PC-9 (cell line): ENCODE results near the gene MYH3.

Experiments used
- EZH2 ChIP-seq: fragments of 200-600 bp; sonication (generic); IDR thresholded peaks from 2 replicates; pipeline ENCODE4 v1.8.0; 2017; ENCODE audit warnings: antibody characterized with exemption, low read depth
- TF ChIP-seq, protein P1 (sequence below): fragments of 200-600 bp; sonication (generic); conservative IDR thresholded peaks from 2 replicates; pipeline ENCODE4 v1.6.1; 2017; ENCODE audit warnings: mixed run types, antibody characterized with exemption, mild to moderate bottlenecking, moderate library complexity

DNA sequence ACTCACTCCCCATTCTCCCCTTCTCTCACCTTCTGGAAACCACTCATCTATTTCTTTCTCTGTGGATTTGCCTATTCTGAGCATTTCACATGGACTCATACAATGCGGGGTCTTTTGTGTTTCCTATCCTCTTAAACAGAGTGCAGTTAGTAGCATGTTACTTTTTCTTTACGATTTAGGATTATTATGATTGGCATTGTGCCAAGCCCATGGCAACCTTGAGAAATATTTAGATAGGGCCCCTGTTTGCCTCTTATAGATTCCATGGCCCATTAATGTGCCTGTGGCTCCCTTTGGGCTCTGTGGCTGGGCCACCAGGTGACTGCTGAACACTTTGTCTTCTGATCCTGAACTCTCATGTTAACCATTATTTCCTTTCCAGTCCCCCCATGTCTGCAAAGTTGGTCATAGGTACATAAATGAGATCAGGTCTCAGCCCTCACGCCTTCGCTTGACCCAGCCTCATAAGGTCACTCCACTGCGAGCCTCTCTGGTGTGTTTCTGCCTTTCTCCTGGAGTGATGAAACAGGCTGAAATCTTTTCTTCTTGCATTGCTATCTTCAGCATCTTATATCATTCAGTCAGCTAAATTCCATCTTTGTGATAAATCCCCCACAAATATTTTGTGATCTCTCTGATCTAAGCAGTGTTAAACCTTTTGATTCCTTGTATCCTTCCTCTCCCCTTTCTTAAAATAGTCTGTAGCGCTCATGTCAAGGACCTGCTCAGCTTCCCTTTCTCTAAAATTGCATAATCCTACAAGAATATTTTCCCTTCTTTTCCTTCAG is 44.0 kb downstream of the MYH3 start:
- no peak for TF ChIP-seq EZH2
- TF ChIP-seq, protein P1, sequence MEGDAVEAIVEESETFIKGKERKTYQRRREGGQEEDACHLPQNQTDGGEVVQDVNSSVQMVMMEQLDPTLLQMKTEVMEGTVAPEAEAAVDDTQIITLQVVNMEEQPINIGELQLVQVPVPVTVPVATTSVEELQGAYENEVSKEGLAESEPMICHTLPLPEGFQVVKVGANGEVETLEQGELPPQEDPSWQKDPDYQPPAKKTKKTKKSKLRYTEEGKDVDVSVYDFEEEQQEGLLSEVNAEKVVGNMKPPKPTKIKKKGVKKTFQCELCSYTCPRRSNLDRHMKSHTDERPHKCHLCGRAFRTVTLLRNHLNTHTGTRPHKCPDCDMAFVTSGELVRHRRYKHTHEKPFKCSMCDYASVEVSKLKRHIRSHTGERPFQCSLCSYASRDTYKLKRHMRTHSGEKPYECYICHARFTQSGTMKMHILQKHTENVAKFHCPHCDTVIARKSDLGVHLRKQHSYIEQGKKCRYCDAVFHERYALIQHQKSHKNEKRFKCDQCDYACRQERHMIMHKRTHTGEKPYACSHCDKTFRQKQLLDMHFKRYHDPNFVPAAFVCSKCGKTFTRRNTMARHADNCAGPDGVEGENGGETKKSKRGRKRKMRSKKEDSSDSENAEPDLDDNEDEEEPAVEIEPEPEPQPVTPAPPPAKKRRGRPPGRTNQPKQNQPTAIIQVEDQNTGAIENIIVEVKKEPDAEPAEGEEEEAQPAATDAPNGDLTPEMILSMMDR = no peak
